NOMO-1 treated with dmso at 0.1 percent for 144 hours (cell line): ENCODE results near the gene PRPS1L1.

Experiments used
- DNase-seq: peaks from one replicate; lab custom pipeline; 2025; ENCODE audit not compliant: unreplicated experiment; lab: John Stamatoyannopoulos, UW

Gene PRPS1L1

DNA sequence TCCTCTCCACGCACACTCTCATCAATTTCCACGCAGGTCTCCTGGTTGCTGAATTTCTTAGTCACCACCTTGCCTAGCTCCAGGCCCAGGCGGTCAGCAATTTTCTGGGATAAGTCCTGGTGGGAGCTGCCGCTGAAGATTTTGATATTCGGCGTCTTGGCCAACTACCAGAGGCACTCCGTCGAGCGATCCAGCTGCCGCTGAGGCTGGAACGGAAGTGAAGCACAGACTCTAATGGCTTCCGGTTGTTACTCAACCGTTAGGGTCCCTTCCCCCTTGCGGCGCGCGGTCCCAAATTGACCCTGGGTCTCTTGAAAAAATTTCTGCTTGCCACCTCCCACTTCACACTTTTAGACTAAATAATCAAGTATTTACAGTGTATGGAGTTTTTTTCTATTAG, at the start of gene PRPS1L1:
PRPS1L1 (minus strand) TSS at position 219 of the 400 bp plus-strand sequence.
- DNase-seq: no peak

DNA sequence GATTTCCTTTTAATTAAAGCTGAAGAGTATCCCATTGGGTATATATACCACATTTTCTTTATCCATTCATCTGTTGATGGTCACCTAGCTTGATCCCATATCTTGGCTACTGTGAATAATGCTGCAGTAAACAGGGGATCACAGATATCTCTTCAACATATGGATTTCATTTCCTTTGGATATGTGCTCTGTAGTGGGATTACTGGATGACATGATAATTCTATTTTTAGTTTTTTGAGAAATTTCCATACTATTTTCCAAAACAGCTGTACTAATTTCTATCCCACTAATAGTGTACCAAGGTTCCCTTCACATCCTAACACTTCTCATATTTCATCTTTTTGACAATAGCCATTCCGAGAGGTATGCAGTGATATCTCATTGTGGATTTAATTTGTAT, 48.8 kb upstream of the PRPS1L1 start:
- no peak for DNase-seq

DNA sequence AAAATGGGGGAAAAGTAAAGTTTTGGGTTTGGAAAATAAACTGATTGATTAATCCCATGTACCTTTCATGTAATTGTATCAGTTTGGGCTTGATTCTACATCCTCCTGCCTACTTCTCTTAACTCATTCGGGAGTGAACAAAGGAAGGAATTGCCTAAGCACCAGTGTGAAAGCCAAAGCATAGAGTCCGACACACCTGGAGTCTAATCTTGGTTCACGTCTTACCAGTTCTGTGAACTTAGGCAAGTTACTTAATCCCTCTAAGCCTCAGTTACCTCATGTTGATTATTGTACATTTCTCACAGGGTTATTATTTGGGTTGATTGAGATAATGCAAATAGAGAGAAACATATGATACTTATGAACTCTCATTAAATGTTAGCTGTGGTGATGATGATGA, 41.1 kb upstream of the PRPS1L1 start:
- DNase-seq: no peak

DNA sequence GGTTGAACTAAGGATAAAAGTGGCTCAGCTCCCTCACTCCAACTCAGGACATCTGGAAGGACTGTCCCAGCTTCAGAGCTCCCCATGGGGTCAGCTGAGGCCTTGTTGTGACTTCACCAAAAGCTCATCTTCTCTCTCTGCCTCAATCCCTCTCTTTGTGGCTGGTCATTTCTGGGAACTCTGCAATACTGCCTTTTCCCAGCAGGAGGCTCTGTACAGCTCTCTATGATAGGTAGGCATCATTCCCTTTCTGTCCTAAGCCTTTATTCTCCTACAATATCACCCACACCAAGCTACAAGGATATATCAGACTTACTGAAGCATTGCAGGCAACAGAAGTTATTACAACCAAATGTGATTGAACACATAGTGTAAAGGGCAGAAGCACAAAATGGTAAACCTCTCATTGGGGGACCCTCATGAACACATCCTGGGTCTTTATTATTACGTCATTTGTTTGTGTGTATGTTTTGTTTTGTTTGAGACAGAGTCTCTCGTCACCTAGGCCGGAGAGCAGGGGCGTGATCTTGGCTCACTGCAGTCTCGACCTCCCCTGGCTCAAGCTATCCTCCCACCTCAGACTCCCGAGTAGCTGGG, 36.7 kb upstream of the PRPS1L1 start:
- DNase-seq: no peak

DNA sequence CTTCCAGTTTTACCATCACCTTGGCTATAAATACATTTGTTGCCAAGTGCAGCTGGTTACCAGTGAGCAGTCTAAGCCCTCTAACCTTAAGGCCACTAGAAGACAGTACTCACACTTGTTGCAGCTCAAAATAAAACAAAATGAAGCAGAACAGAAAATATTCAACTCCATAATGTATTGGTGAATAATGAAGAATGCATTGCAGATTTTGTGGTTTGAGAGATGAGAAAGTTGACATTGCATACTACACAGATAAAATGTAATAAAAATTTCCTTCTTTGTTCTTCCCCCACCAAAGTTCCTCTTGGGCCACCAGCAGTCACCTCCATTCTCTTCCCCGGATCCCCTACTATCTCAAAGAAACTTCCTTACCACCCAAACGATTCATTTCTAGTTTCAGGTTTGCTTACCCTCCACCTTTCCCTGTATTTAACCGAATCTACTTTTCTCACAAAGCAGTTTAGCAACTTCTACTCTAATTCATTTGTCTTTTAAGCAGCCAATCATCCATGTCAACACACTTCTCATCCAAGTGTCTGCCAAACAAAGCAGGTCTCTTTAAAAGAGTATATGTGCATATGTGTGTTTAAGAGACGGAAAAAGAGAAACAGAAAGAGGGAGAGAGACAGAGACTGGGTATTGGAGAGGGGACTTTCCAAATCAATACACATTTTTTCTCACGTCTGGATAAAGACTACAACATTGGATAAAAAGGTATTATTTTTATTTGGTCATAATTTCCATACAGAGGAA, 35.7 kb upstream of the PRPS1L1 start:
- no peak for DNase-seq

DNA sequence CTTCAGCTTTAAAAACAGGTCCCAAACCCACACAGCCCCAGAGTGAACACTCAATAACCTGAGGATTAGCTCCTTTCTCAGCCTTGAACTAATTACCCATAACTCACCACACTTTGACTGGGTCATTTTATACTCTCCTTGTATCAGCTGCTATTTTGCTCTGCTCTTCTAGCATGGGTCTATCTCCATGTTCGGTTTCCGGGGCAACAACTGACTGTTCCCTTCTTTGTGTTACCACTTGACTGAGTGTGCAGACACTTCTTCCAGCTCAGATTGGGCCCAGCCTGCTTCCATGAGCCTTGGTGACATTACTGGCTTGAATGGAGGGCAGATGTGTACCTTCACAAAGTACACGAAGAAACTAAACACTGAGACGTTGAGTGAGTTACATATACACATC, 31.5 kb upstream of the PRPS1L1 start:
- no peak for DNase-seq

DNA sequence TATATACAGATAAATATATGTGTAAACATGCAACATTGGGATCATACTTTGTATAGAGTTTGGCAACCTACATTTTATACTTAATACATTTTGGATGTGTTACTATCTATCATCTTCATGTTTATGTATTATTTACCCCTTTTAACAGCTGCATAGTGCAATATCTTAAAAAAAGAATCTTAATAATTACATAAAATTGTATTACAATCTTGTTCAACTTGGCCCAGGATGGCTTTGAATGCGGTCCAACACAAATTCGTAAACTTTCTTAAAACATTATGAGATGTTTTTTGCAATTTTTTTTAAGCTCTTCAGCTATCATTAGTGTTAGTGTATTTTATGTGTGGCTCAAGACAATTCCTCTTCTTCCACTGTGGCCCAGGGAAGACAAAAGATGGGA, 26.3 kb upstream of the PRPS1L1 start:
- no peak for DNase-seq

DNA sequence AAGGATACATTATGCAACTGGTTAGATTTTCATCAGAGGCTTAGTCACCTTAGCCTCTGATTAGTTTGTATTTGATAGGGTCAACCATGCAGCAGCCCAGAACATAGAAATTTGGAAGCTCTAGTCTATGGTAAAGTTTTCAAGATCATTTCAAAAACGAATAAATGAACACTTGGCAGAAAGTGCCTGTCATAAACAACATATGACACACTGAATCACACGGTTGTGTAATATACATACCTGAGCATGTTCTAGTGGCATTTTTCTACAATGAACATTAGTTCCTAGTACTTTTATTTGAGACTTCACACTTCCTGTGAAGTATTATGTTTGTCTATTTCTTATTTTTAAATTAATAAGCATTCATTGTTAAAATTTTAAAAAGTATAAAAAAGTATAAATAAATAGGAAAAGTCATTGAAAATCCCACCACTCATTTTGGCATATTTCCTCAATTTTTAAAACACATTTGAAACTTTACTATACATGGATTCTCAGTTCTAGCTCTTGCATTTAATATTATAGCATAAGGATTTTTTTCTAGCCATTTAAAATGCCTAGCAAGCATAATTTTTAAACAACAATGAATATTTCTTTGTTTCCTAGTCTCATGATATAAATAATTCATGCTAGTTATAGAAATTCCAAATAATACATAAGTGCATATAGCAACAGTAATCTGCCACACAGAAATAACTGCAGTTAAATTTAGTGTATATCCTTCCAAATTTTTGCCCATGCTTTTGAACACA, 25.7 kb upstream of the PRPS1L1 start:
- no peak for DNase-seq

DNA sequence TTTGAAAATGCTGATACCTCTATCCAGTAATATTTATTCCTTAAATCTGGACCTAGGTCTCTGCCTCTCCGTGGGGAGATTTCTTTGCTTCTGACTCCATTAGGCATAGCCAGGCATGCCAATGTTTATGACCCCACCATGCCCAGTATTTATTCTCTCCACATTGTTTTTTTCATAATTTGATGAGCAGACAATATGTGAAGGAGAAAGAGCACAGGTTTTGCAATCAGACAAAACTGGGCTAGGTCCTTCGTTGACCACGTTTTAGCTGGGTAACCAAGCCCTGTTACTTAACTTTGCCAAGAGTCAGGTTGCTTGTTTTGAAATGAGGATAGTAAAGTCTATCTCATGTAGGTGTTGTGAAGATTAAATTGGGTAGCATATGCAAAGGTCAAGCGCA, 21.6 kb upstream of the PRPS1L1 start:
- no peak for DNase-seq

DNA sequence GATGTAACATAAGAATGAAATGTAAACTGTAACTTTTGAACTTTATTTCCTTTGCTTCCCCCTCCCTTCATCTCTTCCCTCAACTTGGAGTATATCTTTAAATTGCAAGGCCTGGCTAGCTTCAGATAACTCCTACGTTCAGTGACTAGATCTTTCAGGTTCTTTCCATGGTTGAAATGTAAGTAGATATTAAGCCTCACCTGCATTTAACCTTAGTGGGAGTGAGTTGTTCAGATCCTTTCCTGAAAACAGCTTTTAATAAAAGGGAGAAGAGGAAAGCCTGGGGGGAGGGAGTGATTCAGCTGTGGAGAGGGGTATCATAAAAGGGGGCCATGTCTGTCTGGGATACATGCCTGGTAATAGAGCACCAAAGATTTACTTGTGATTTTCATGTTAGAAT, 19.0 kb upstream of the PRPS1L1 start:
- no peak for DNase-seq

DNA sequence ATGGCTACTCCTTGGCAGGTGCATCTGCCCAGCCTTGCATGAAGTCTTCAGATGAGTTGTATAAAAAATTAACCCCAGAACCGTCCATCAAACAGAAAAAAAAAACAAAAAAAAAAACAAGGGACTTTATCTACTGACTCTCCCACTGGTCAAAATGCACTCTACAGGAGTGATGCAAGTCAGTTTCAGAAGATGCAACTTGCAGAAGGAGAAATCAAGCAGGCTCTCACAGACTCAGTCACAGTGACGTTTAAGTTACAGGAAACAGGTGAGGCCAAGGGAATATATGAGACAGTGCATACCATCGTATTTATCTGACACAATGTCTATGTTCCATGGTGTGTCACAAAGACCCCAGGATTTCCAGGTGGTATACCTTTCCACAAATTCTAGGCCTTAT, 17.5 kb upstream of the PRPS1L1 start:
- DNase-seq: no peak

DNA sequence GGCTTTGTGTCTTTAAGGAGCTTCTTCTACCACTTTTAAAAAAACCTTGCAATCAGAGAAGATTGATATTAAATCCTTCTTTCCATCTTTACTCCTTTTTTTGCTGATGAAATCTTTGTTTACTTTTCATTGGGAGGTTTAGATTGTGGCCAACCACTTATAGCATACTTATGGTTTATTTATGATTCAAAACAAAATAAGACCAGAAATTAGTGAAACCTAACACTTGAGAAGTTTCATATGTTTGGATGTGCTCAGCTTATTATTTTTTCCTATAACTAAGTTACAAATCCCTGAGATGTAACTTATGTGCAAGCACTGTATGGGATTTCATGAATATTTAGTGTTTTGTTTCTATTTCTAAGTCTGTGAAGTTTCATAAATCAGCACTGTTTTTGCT, 13.5 kb upstream of the PRPS1L1 start:
- DNase-seq: no peak

DNA sequence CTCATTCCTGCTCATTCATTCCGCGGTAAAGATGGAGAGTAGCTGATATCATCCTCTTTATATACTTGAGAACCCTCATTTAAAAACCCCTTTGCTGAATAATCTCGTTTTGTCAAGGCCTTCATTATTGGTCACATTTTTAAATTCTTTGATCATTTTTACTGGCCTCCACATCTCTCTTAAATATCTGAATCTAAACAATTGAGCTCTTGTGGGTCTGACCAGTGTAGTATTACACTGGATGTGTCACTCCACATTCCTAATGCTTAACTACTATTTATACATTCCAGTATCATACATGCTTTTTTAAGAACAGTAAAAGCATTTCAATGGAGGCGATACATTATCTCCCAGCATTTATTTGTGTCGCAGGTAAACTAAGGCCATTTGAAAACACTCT, 12.6 kb upstream of the PRPS1L1 start:
- DNase-seq: no peak

DNA sequence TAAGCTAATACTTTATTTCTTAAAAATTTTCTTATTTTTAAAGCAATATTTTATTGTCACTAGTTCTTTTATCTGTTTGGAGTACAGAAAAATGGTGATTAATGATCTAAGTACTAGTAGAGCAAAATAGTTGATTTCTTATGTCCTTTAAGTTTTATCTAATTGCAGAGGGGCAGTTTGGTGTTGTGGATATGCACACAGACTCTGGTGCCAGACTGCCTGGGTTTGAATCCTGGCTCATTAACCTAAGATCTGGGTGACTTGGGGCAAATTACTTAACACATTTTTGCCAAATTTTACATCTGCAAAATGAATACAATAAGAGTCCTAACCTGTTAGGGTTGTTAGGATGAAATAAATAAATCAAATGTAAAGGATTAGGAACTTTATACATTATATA, 10.7 kb upstream of the PRPS1L1 start:
- no peak for DNase-seq

DNA sequence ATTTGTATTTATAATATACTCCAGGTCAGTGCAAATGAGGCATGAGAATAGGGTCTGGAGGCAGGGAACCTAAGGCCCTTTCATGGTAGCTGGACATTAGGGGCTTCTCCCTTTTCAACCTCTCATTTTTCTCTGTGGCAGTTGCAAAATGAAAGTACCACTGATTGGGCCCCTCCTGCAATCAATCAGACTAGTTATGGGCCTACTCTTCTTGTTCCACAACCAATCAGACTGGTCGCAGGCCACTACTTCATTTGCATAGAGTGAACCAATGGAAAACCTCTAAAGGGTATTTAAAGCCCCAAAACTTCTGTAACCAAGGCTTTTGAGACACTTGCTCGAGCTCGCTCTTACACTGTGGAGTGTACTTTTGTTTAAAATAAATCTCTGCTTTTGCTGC, 10.0 kb upstream of the PRPS1L1 start:
- no peak for DNase-seq

DNA sequence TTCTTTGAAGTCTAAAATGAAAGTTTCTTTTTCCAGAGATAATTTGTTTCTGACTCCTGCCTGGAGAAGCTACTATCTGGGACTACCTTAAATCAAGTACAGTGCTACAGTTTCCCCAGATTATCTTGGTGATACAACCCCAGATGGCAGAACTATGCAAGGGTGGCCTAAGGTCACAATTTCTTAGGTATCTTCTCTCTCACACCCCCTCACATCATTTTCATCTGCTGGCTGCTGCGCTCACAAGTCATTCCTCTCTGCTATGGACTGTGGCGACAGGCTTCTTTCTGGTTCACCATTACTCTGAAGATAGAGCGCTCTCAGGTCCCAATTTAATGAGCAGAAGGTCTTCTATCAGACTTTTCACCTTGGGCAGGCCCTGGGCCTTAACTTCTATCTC, 9.1 kb upstream of the PRPS1L1 start:
- DNase-seq: no peak

DNA sequence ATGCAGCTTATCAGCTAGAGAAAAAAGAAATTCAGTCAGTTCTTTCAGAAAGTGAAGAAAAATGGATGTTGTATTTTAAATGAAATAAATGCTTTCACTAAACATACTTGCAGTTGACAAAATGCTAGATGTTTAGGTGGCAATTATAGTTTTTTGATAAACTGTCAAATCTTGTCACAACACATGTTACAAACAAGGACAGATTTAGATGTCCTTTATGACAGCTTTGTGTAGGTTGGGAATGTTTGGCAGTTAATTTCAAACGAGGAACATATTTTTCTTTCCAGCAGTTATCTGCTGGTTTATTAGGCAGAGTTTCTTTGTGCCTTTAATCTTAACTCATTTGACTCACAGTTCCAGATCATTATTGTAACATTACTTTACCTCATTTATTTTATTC, 3.1 kb upstream of the PRPS1L1 start:
- no peak for DNase-seq

DNA sequence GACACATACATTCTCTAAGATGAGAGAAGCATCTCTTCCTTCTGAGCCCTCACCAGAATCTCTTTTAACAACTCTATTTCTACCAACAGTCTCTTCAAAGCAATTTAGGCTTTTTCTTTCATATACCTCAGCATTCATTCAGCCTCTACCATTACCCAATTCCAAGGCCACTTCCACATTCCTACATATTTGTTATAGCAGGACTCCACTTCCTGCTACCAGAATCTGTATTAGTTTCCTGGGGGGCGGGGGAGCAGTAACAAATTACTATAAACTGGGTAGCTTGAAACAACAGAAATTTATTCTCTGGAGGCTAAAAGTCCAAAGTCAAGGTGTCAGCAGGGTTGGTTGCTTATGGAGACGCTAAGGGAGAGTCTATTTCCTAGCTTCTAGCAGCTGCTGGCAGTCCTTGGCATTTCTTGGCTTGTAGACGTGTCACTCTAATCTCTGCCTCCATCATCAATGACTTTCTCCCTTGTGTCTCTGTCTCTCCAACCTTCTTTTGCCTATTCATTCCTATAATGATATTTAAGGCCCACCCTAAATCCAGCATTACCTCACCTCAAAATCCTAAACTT, 7.4 kb downstream of the PRPS1L1 start:
- DNase-seq: no peak

DNA sequence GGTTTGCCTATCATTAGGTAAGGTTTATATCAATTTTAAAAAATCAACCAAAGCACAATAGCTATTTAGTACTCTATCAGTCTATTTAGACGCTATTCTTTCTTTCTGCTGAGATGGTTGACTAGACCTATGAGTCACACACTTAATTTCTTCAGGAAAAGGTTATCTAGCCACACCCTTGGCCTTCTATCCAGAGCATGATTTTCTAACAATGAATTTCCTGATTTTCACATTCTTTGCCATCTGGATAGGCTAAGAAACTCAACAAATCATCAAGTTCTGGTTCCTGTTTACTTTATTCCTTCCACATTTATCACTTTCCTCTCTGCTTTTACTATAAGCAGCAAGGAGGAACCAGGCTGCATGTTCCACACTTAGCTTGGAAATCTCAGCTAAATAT, 8.1 kb downstream of the PRPS1L1 start:
- peak; percentile 3 for DNase-seq

DNA sequence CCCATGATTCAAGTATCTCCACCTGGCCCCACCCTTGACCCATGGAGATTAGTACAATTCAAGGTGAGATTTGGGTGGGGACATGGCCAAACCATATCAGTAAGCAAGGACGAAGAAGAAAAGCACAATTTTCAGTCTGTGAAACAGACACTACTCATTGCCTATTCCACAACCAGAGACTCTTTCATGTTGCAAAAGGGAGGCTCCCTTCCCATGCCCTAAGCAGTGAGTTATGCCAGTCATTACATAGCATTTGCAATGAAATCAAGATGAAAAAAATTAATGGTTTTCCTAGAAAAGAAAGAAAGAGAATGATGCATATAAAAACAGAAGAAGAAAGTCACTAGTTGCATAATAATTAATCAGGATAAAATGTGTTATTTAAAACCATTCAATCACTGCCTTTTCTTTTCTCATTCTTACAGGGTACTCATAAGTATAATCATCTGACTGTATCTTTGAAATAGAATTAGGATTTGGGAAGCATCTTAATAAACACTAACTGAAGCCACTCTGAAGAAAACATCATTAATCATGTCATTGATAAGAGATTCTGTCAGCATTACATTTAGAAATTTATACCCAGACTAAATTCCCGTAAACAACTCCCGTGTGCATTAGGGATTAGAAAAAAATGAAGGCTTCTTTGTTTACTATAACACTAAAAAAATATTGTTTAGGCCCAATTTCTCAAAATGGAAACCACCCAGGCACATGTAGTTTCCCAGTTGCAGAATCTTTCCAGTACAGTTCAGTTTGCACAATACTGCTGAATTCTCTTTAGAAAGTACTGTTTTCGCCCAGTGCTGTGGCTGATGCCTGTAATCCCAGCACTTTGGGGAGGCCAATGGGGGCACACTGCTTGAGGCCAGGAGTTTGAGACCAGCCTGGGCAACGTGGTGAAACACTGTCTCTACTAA, 9.1 kb downstream of the PRPS1L1 start:
- no peak for DNase-seq
